HG03108 (cell line): ENCODE measurements around the gene ACTR5.
A peak's percentile ranks its signal among the peaks of the same experiment; 100 is the strongest.

Experiments
- ATAC-seq: cut with Tn5 transposase; IDR thresholded peaks from one replicate; pipeline ENCODE4 v1.9.1; 2021; ENCODE audit warnings: moderate library complexity; ENCODE audit not compliant: unreplicated experiment

Gene ACTR5

GRCh38 chr20:38748097-38748860, at the start of gene ACTR5:
Gene ACTR5 (plus strand): TSS chr20:38748460. CDS start chr20:38748479, 19 bp downstream.
- peak; percentile 89 for ATAC-seq

GRCh38 chr20:38698541-38698940, 49.7 kb upstream of the ACTR5 start:
- no peak for ATAC-seq

- no peak for ATAC-seq
Measured at GRCh38 chr20:38700141-38700540, 48.1 kb upstream of the ACTR5 start.

- no peak for ATAC-seq
Measured at GRCh38 chr20:38700926-38701325, 47.3 kb upstream of the ACTR5 start.

GRCh38 chr20:38703526-38703925, 44.7 kb upstream of the ACTR5 start:
- no peak for ATAC-seq

GRCh38 chr20:38704136-38704535, 44.1 kb upstream of the ACTR5 start:
- ATAC-seq: no peak

GRCh38 chr20:38706509-38706908, 41.8 kb upstream of the ACTR5 start:
- ATAC-seq: no peak

GRCh38 chr20:38714308-38714707, 34.0 kb upstream of the ACTR5 start:
- ATAC-seq: no peak

- no peak for ATAC-seq
Measured at GRCh38 chr20:38715646-38716045, 32.6 kb upstream of the ACTR5 start.

- ATAC-seq: no peak
Measured at GRCh38 chr20:38722683-38723016, 25.6 kb upstream of the ACTR5 start.

- no peak for ATAC-seq
Measured at GRCh38 chr20:38723017-38723847, 25.0 kb upstream of the ACTR5 start.

- no peak for ATAC-seq
Measured at GRCh38 chr20:38723848-38724625, 24.2 kb upstream of the ACTR5 start, which contains the start of gene SLC32A1. Gene SLC32A1 (plus strand): TSS chr20:38724486. CDS start chr20:38724725, 239 bp downstream.

- ATAC-seq: no peak
Measured at GRCh38 chr20:38724626-38725147, 23.6 kb upstream of the ACTR5 start.

- ATAC-seq: no peak
Measured at GRCh38 chr20:38725148-38725901, 22.9 kb upstream of the ACTR5 start.

- no peak for ATAC-seq
Measured at GRCh38 chr20:38725931-38726803, 22.1 kb upstream of the ACTR5 start.

GRCh38 chr20:38726804-38727606, 21.3 kb upstream of the ACTR5 start:
- ATAC-seq: no peak

GRCh38 chr20:38727607-38728190, 20.6 kb upstream of the ACTR5 start:
- ATAC-seq: no peak

- ATAC-seq: no peak
Measured at GRCh38 chr20:38728191-38728781, 20.0 kb upstream of the ACTR5 start.
